Endothelial cell of umbilical vein (primary cell): Measurements from ENCODE around the gene COBLL1. TPM values are rescaled to one million over a fixed set of nuclear protein-coding genes. Genes with fewer than 3 reads are reported as not detected.

Experiments
- BruUV-seq: library from RNA; stranded (reverse); fragments of 400-500 nt; replicated peaks from 2 replicates; lab custom pipeline; 2021; lab: Mats Ljungman, UMichigan
- CTCF ChIA-PET: fragments of 300-600, 350-600 bp; sonication (Branson Sonifier 250); formaldehyde crosslinking; loops from one replicate; lab custom pipeline; 2021; ENCODE audit warnings: antibody characterized with exemption, inconsistent platforms; lab: Charles Lee
- POLR2A ChIA-PET: fragments of 300-600, 350-600 bp; sonication (Branson Sonifier 250); formaldehyde crosslinking; loops from one replicate; lab custom pipeline; 2021; ENCODE audit warnings: antibody characterized with exemption, inconsistent platforms; lab: Charles Lee
- DNase-seq: peaks from one replicate; pipeline ENCODE4 v3.0.0-alpha.2; 2011; ENCODE audit warnings: low read depth, low spot score
- FAIRE-seq: peaks from 2 replicates; lab custom pipeline; 2011; peaks lifted over from hg19 to GRCh38; lab: Jason Lieb, UNC
- H2AFZ ChIP-seq: 2 replicates; pipeline ENCODE4 v1.6.0; 2012; ENCODE audit warnings: low read depth, low read length, control low read depth, inconsistent platforms
- H3K27ac ChIP-seq: 2 replicates; pipeline ENCODE4 v1.5.1; 2011; ENCODE audit warnings: low read depth, mild to moderate bottlenecking, control low read depth, low read length, moderate library complexity; ENCODE audit not compliant: insufficient read depth
- H3K27me3 ChIP-seq, 2 experiments: 2 replicates each; pipeline versions ENCODE4 v1.6.0 to v1.6.1; 2011; ENCODE audit warnings: low read length in 2 of 2, mixed read lengths in 1 of 2; ENCODE audit not compliant: control insufficient read depth in 2 of 2, insufficient read depth in 2 of 2
- H3K36me3 ChIP-seq, 2 experiments: 2 replicates in 1 of 2; 3 replicates in 1 of 2; pipeline ENCODE4 v1.5.1; 2011; ENCODE audit warnings: low read length in 2 of 2, mild to moderate bottlenecking in 1 of 2, moderate library complexity in 1 of 2; ENCODE audit not compliant: control insufficient read depth in 2 of 2, insufficient read depth in 2 of 2; ENCODE audit errors: extremely low read depth in 1 of 2
- H3K4me1 ChIP-seq: 3 replicates; pipeline ENCODE4 v1.5.1; 2011; ENCODE audit warnings: mild to moderate bottlenecking, low read length; ENCODE audit not compliant: control insufficient read depth, insufficient read depth; ENCODE audit errors: extremely low read depth
- H3K4me2 ChIP-seq: 2 replicates; pipeline ENCODE4 v1.6.1; 2011; ENCODE audit warnings: low read length, control low read depth, mixed read lengths; ENCODE audit not compliant: insufficient read depth
- H3K4me3 ChIP-seq, 3 experiments: fragments of 200-600 bp in 1 of 3; sonication (generic), shearing (Covaris generic) in 1 of 3; replicated peaks in 1 of 3; 2 replicates each; pipeline ENCODE4 v1.5.1; 2011 to 2016; ENCODE audit warnings: control low read depth in 3 of 3, low read length in 3 of 3, mild to moderate bottlenecking in 2 of 3, inconsistent platforms in 1 of 3, low read depth in 1 of 3, moderate library complexity in 1 of 3; ENCODE audit not compliant: insufficient read depth in 1 of 3
- H3K79me2 ChIP-seq: 2 replicates; pipeline ENCODE4 v1.6.0; 2012; ENCODE audit warnings: low read length, inconsistent platforms; ENCODE audit not compliant: control insufficient read depth, insufficient read depth
- H3K9ac ChIP-seq: replicated peaks from 2 replicates; pipeline ENCODE3; 2011; ENCODE audit warnings: low read length, control low read depth; ENCODE audit not compliant: insufficient read depth; ENCODE audit errors: extremely low read depth
- H3K9me1 ChIP-seq: replicated peaks from 3 replicates; pipeline ENCODE4 v1.6.0; 2011; ENCODE audit warnings: mild to moderate bottlenecking, low read length; ENCODE audit not compliant: control insufficient read depth, insufficient read depth; ENCODE audit errors: extremely low read depth
- H3K9me3 ChIP-seq: replicated peaks from 2 replicates; pipeline ENCODE4 v1.5.1; 2012; ENCODE audit warnings: low read length, inconsistent platforms; ENCODE audit not compliant: control insufficient read depth, insufficient read depth
- H4K20me1 ChIP-seq: replicated peaks from 2 replicates; pipeline ENCODE3; 2011; ENCODE audit warnings: mild to moderate bottlenecking, low read length; ENCODE audit not compliant: control insufficient read depth, insufficient read depth; ENCODE audit errors: extremely low read depth
- EZH2 ChIP-seq: IDR thresholded peaks from 2 replicates; pipeline ENCODE4 v1.6.1; 2012; ENCODE audit warnings: borderline replicate concordance, low read depth, mild to moderate bottlenecking, moderate library complexity, low read length, inconsistent platforms; ENCODE audit not compliant: severe bottlenecking
- FOS ChIP-seq: IDR thresholded peaks from 2 replicates; pipeline ENCODE4 v1.6.1; 2011; ENCODE audit warnings: mild to moderate bottlenecking, low read length, moderate library complexity, borderline replicate concordance; ENCODE audit not compliant: insufficient read depth
- GATA2 ChIP-seq: IDR thresholded peaks from 2 replicates; pipeline ENCODE4 v1.7.0; 2011; ENCODE audit warnings: low read depth, mild to moderate bottlenecking, moderate library complexity, mixed read lengths, low read length; ENCODE audit not compliant: insufficient read length, insufficient read depth
- JUN ChIP-seq: IDR thresholded peaks from 2 replicates; pipeline ENCODE4 v1.6.1; 2011; ENCODE audit warnings: borderline replicate concordance, low read depth; ENCODE audit not compliant: insufficient read length, insufficient read depth
- MYC ChIP-seq: IDR thresholded peaks from one replicate; pipeline ENCODE4 v1.6.1; 2011; ENCODE audit warnings: mild to moderate bottlenecking, low read depth, low read length
- POLR2A ChIP-seq: IDR thresholded peaks from 2 replicates; pipeline ENCODE4 v1.6.1; 2012; ENCODE audit warnings: low read depth, mild to moderate bottlenecking, control low read depth, low read length
- POLR2AphosphoS5 ChIP-seq: IDR thresholded peaks from 2 replicates; pipeline ENCODE4 v1.6.1; 2012; ENCODE audit warnings: low read depth, mild to moderate bottlenecking, control low read depth, low read length, moderate library complexity; ENCODE audit not compliant: insufficient read depth
- dilution Hi-C: fragments of 300-500 bp; cut with MboI; formaldehyde crosslinking; loops from one replicate; pipeline ENCODE4 v1.15.0; 2019; ENCODE audit warnings: low sequenced_read_pairs; ENCODE audit not compliant: extremely low pct_ligation_motif_present
- intact Hi-C: fragments of 100-400 bp; cut with micrococcal nuclease; formaldehyde crosslinking; loops from one replicate; pipeline ENCODE4 v1.10.0; 2022
- polyA plus RNA-seq, 4 experiments: library from polyadenylated mRNA; depleted of rRNA in 3 of 4; stranded (reverse) in 3 of 4; unstranded in 1 of 4; fragments of >200 nt; gene quantifications; 2 replicates each; pipeline versions ENCODE4 v1.2.1 to v1.2.3, GENCODE V29; 2011 to 2012; ENCODE audit warnings: missing spikeins in 1 of 4
- total RNA-seq: library from RNA; stranded (reverse); gene quantifications from 2 replicates; pipeline ENCODE4 v1.2.3, GENCODE V29; 2021
- TF ChIP-seq, protein P1 (sequence below): IDR thresholded peaks from 2 replicates; pipeline ENCODE4 v1.6.1; 2011; ENCODE audit not compliant: insufficient read depth, insufficient read length
- TF ChIP-seq, protein P2 (sequence below), 2 donors: IDR thresholded peaks; 1 replicate in 1 of 2; 2 replicates in 1 of 2; pipeline ENCODE4 v1.5.1; 2011; ENCODE audit warnings: low read length in 2 of 2, mild to moderate bottlenecking in 2 of 2, moderate library complexity in 2 of 2, control low read depth in 1 of 2, inconsistent platforms in 1 of 2, low read depth in 1 of 2; ENCODE audit not compliant: insufficient read depth in 1 of 2; ENCODE audit errors: extremely low read depth in 1 of 2

Gene COBLL1
- total and polyA plus RNA-seq, 2 donors (not counting 3 experiments of a cell fraction or from before 2014, with no cell fraction given), result 9.1 to 38.4 TPM

- no peak overlapping the region for H3K4me3 ChIP-seq
- no peaks in the 10 kb centered on the region for H3K9me3 ChIP-seq
- FAIRE-seq (no peak), DNase-seq (no peak)
- TF ChIP-seq, protein P1, sequence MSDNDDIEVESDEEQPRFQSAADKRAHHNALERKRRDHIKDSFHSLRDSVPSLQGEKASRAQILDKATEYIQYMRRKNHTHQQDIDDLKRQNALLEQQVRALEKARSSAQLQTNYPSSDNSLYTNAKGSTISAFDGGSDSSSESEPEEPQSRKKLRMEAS, result no peak
- no peak for TF ChIP-seq GATA2
- no peak for TF ChIP-seq POLR2A
- TF ChIP-seq, protein P2, sequence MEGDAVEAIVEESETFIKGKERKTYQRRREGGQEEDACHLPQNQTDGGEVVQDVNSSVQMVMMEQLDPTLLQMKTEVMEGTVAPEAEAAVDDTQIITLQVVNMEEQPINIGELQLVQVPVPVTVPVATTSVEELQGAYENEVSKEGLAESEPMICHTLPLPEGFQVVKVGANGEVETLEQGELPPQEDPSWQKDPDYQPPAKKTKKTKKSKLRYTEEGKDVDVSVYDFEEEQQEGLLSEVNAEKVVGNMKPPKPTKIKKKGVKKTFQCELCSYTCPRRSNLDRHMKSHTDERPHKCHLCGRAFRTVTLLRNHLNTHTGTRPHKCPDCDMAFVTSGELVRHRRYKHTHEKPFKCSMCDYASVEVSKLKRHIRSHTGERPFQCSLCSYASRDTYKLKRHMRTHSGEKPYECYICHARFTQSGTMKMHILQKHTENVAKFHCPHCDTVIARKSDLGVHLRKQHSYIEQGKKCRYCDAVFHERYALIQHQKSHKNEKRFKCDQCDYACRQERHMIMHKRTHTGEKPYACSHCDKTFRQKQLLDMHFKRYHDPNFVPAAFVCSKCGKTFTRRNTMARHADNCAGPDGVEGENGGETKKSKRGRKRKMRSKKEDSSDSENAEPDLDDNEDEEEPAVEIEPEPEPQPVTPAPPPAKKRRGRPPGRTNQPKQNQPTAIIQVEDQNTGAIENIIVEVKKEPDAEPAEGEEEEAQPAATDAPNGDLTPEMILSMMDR (IDR thresholded peaks at IDR 0.05; ENCODE audit: extremely low read depth in 1 of 2, insufficient read depth in 1 of 2, low read depth in 1 of 2, low read length in 2 of 2), result no peak
- TF ChIP-seq EZH2, result no peak
- TF ChIP-seq FOS, result no peak
- TF ChIP-seq MYC, result no peak
- TF ChIP-seq JUN, result no peak
- TF ChIP-seq POLR2AphosphoS5, result no peak
- H3K9ac ChIP-seq, result no peak overlapping the region
- dilution Hi-C loops (no loop called here), intact Hi-C loops (no loop called here)
- H3K4me1 ChIP-seq, result no peaks in the 10 kb centered on the region
- no peak overlapping the region for H3K4me2 ChIP-seq
- no peak overlapping the region for H2AFZ ChIP-seq
- ChIA-PET CTCF (interaction anchor here (0.9 to 1.8 kb wide), 3 partner anchors 13 to 131 kb away, joined by 3 to 6 read pairs (median 3); no protein-coding TSS in a partner anchor), POLR2A (no interaction called here)
- H3K9me1 ChIP-seq, result peaks cover 3% of the 10 kb centered on the region
- H3K79me2 ChIP-seq, result no peaks in the 10 kb centered on the region
- no peaks in the 10 kb centered on the region for H3K27me3 ChIP-seq
- H4K20me1 ChIP-seq, result no peaks in the 10 kb centered on the region
- peaks cover 6% of the 10 kb centered on the region in 2 experiments for H3K36me3 ChIP-seq
- BruUV-seq, result no TSS peak
- H3K27ac ChIP-seq, result no peak overlapping the region
These were observed 150.2 kb downstream of the COBLL1 start for GRCh38 chr2:164691346-164691887.
